Neuronal stem cell (in vitro differentiated cells): ENCODE results near the gene UMAD1.

Experiments
- DNase-seq: peaks from one replicate; pipeline ENCODE4 v3.0.0-alpha.2; 2013; ENCODE audit warnings: low spot score
- H2AFZ ChIP-seq: one replicate; pipeline ENCODE4 v1.6.1; 2013; ENCODE audit warnings: mild to moderate bottlenecking, low read length, inconsistent platforms
- H2AK5ac ChIP-seq: 2 replicates; pipeline ENCODE4 v1.6.1; 2013; ENCODE audit warnings: low read depth, mild to moderate bottlenecking, inconsistent platforms, low read length, moderate library complexity, mixed read lengths
- H2BK120ac ChIP-seq: 2 replicates; pipeline ENCODE4 v1.6.1; 2013; ENCODE audit warnings: low read depth, mild to moderate bottlenecking, inconsistent platforms, low read length, moderate library complexity, mixed read lengths
- H2BK12ac ChIP-seq: one replicate; pipeline ENCODE4 v1.6.1; 2013; ENCODE audit warnings: low read length, inconsistent platforms
- H2BK15ac ChIP-seq: 2 replicates; pipeline ENCODE4 v1.6.1; 2013; ENCODE audit warnings: mild to moderate bottlenecking, low read length, inconsistent platforms, mixed read lengths
- H2BK5ac ChIP-seq: one replicate; pipeline ENCODE4 v1.6.1; 2013; ENCODE audit warnings: inconsistent platforms, mild to moderate bottlenecking, low read length, moderate library complexity
- H3K14ac ChIP-seq: one replicate; pipeline ENCODE4 v1.6.1; 2013; ENCODE audit warnings: low read length, inconsistent platforms
- H3K18ac ChIP-seq: 2 replicates; pipeline ENCODE4 v1.6.1; 2013; ENCODE audit warnings: low read length, inconsistent platforms
- H3K23ac ChIP-seq: 2 replicates; pipeline ENCODE4 v1.6.1; 2013; ENCODE audit warnings: low read depth, mild to moderate bottlenecking, mixed read lengths, low read length, inconsistent platforms; ENCODE audit not compliant: poor library complexity
- H3K27ac ChIP-seq: replicated peaks from 3 replicates; pipeline ENCODE4 v1.5.1; 2013; ENCODE audit warnings: low read length, inconsistent platforms
- H3K27me3 ChIP-seq, 3 experiments: 2 replicates each; pipeline ENCODE4 v1.6.1; 2013; ENCODE audit warnings: low read length in 3 of 3, mild to moderate bottlenecking in 2 of 3, inconsistent platforms in 1 of 3, low read depth in 1 of 3, mixed read lengths in 1 of 3, moderate library complexity in 1 of 3; ENCODE audit not compliant: control insufficient read depth in 3 of 3, insufficient read depth in 3 of 3
- H3K36me3 ChIP-seq, 2 donors: replicated peaks in 1 of 2; 2 replicates each; pipeline ENCODE4 v1.6.1; 2013; ENCODE audit warnings: low read length in 2 of 2; ENCODE audit not compliant: control insufficient read depth in 2 of 2, insufficient read depth in 2 of 2
- H3K4ac ChIP-seq: 2 replicates; pipeline ENCODE4 v1.6.1; 2013; ENCODE audit warnings: inconsistent platforms, mild to moderate bottlenecking, low read length, moderate library complexity
- H3K4me1 ChIP-seq, 2 donors: 1 replicate in 1 of 2; 2 replicates in 1 of 2; pipeline ENCODE4 v1.6.1; 2013; ENCODE audit warnings: low read length in 2 of 2, low read depth in 1 of 2; ENCODE audit not compliant: control insufficient read depth in 2 of 2, insufficient read depth in 1 of 2
- H3K4me2 ChIP-seq: one replicate; pipeline ENCODE4 v1.6.1; 2013; ENCODE audit warnings: mild to moderate bottlenecking, low read length, inconsistent platforms; ENCODE audit not compliant: insufficient read depth, poor library complexity, severe bottlenecking
- H3K4me3 ChIP-seq, 2 donors: 2 replicates each; pipeline ENCODE4 v1.5.1; 2013; ENCODE audit warnings: low read length in 2 of 2, mild to moderate bottlenecking in 2 of 2, inconsistent platforms in 1 of 2, moderate library complexity in 1 of 2
- H3K79me1 ChIP-seq: one replicate; pipeline ENCODE4 v1.6.1; 2013; ENCODE audit warnings: low read depth, mild to moderate bottlenecking, inconsistent platforms, low read length, moderate library complexity
- H3K9ac ChIP-seq: one replicate; pipeline ENCODE4 v1.6.1; 2013; ENCODE audit warnings: mild to moderate bottlenecking, low read depth, low read length, inconsistent platforms; ENCODE audit not compliant: poor library complexity
- H3K9me3 ChIP-seq, 2 donors: replicated peaks in 1 of 2; 2 replicates each; pipeline versions ENCODE3 to v1.6.1; 2013; ENCODE audit warnings: low read length in 2 of 2, mild to moderate bottlenecking in 2 of 2, inconsistent platforms in 1 of 2, low read depth in 1 of 2, mixed read lengths in 1 of 2, moderate library complexity in 1 of 2; ENCODE audit not compliant: control insufficient read depth in 2 of 2, insufficient read depth in 1 of 2
- H4K8ac ChIP-seq: one replicate; pipeline ENCODE4 v1.6.1; 2013; ENCODE audit warnings: low read depth, mild to moderate bottlenecking, inconsistent platforms, low read length, moderate library complexity
- H4K91ac ChIP-seq: one replicate; pipeline ENCODE4 v1.6.1; 2013; ENCODE audit warnings: low read length, low read depth, mild to moderate bottlenecking, inconsistent platforms; ENCODE audit not compliant: poor library complexity
- WGBS, 2 donors: extraction: QIAGEN DNeasy Blood & Tissue Kit; methylation state at CpG; one replicate each; pipeline ENCODE4 v1.1.7; 2013; ENCODE audit warnings: missing lambda C conversion rate in 2 of 2, mixed read lengths in 1 of 2; ENCODE audit not compliant: insufficient read length in 2 of 2, insufficient replicate concordance in 1 of 2; ENCODE audit errors: extremely low coverage in 2 of 2; 5-methylcytosine and 5-hydroxymethylcytosine counted together

Gene UMAD1

GRCh38 chr7:7694542-7694941 lies 54.0 kb downstream of the UMAD1 start:
- H3K27me3 ChIP-seq: no peaks in the 10 kb centered on the region
- H2BK120ac ChIP-seq: no peak overlapping the region

GRCh38 chr7:7695111-7695817 lies 54.7 kb downstream of the UMAD1 start:
- Histone ChIP-seq H4K91ac (no peak overlapping the region), H3K4me3 (no peak overlapping the region), H3K27ac (no peak overlapping the region), H2BK12ac (no peak overlapping the region), H3K4ac (no peak overlapping the region), H3K36me3 (no peaks in the 10 kb centered on the region), H2BK5ac (no peak overlapping the region), H4K8ac (no peak overlapping the region), H3K23ac (no peak overlapping the region), H3K9me3 (peaks cover 0 to 3% of the 10 kb centered on the region in 2 donors), H2BK15ac (no peak overlapping the region), H2AK5ac (no peak overlapping the region), H3K4me2 (no peak overlapping the region), H2BK120ac (no peak overlapping the region), H3K4me1 (peaks cover 0 to 4% of the 10 kb centered on the region in 2 donors), H3K18ac (no peak overlapping the region), H3K14ac (no peak overlapping the region), H3K79me1 (no peaks in the 10 kb centered on the region), H3K9ac (no peak overlapping the region), H3K27me3 (no peaks in the 10 kb centered on the region), H2AFZ (no peak overlapping the region)
- no CpG with 5 or more reads among the region's 5 CpGs for WGBS, 2 donors
- DNase-seq: no peak

More at GRCh38 chr7:7694542-7694941, 54.0 kb downstream of the UMAD1 start:
- Histone ChIP-seq H2BK15ac (no peak overlapping the region), H3K4ac (no peak overlapping the region), H3K14ac (no peak overlapping the region), H4K8ac (no peak overlapping the region), H2AFZ (no peak overlapping the region), H2AK5ac (no peak overlapping the region), H3K79me1 (no peaks in the 10 kb centered on the region), H3K9ac (no peak overlapping the region), H3K4me3 (no peak overlapping the region), H3K23ac (no peak overlapping the region), H3K27ac (no peak overlapping the region), H2BK12ac (no peak overlapping the region), H3K36me3 (no peaks in the 10 kb centered on the region), H3K9me3 (no peaks in the 10 kb centered on the region), H3K4me1 (peaks cover 0 to 4% of the 10 kb centered on the region in 2 donors), H2BK5ac (no peak overlapping the region), H3K4me2 (no peak overlapping the region), H4K91ac (no peak overlapping the region), H3K18ac (no peak overlapping the region)
- DNase-seq: no peak
- WGBS, 2 donors: no CpG with 5 or more reads among the region's 3 CpGs

- Histone ChIP-seq H4K8ac (no peak overlapping the region), H4K91ac (no peak overlapping the region), H3K4me2 (no peak overlapping the region), H2BK120ac (no peak overlapping the region), H3K14ac (no peak overlapping the region), H2BK5ac (no peak overlapping the region), H3K18ac (no peak overlapping the region), H3K27ac (no peak overlapping the region), H3K4ac (no peak overlapping the region), H3K4me1 (peaks cover 0 to 4% of the 10 kb centered on the region in 2 donors), H2AK5ac (no peak overlapping the region), H3K27me3 (no peaks in the 10 kb centered on the region), H2AFZ (no peak overlapping the region), H3K23ac (no peak overlapping the region), H3K36me3 (no peaks in the 10 kb centered on the region), H3K79me1 (no peaks in the 10 kb centered on the region), H3K4me3 (no peak overlapping the region), H3K9me3 (peaks cover 0 to 3% of the 10 kb centered on the region in 2 donors), H2BK15ac (no peak overlapping the region), H2BK12ac (no peak overlapping the region), H3K9ac (no peak overlapping the region)
- no peak for DNase-seq
- WGBS, 2 donors: no CpG with 5 or more reads among the region's 3 CpGs
Measured at GRCh38 chr7:7696458-7697119, 56.0 kb downstream of the UMAD1 start.

GRCh38 chr7:7698930-7699329 lies 58.4 kb downstream of the UMAD1 start:
- no peak overlapping the region for H3K9ac ChIP-seq
- H3K4me3 ChIP-seq: no peak overlapping the region
- H3K4me2 ChIP-seq: no peak overlapping the region
- H3K4ac ChIP-seq: no peak overlapping the region
- H4K91ac ChIP-seq: no peak overlapping the region
- no CpG with 5 or more reads among the region's 2 CpGs for WGBS, 2 donors
- H3K23ac ChIP-seq: no peak overlapping the region
- H2BK5ac ChIP-seq: no peak overlapping the region
- no peak overlapping the region for H3K27ac ChIP-seq
- no peak overlapping the region for H2BK12ac ChIP-seq
- peaks cover 0 to 4% of the 10 kb centered on the region in 2 donors for H3K4me1 ChIP-seq
- H3K9me3 ChIP-seq: peaks cover 0 to 3% of the 10 kb centered on the region in 2 donors
- no peaks in the 10 kb centered on the region for H3K27me3 ChIP-seq
- no peak overlapping the region for H2AK5ac ChIP-seq
- no peak overlapping the region for H4K8ac ChIP-seq
- H2BK15ac ChIP-seq: no peak overlapping the region
- no peaks in the 10 kb centered on the region for H3K36me3 ChIP-seq
- no peak overlapping the region for H2AFZ ChIP-seq
- no peak overlapping the region for H2BK120ac ChIP-seq
- no peak for DNase-seq
- no peaks in the 10 kb centered on the region for H3K79me1 ChIP-seq
- H3K18ac ChIP-seq: no peak overlapping the region
- no peak overlapping the region for H3K14ac ChIP-seq
